Activated CD8-positive, alpha-beta memory T cell treated with anti-CD3 and anti-CD28 coated beads, Interleukin-2, amount 10 ng/mL, durations not matched to agents 7 days and 5 days (primary cell): ENCODE data around the gene HSPA12A. TPM values are rescaled to one million over a fixed set of nuclear protein-coding genes. Genes with fewer than 3 reads are reported as not detected.

Source experiments
- ATAC-seq: fragments of 150-1000 bp; cut with Tn5 transposase; one replicate; pipeline ENCODE4 v1.10.0; 2021; ENCODE audit warnings: moderate library complexity
- CTCF ChIA-PET: fragments of 350-600 bp; sonication (Branson Sonifier 250); formaldehyde crosslinking; loops from one replicate; lab custom pipeline; 2021; ENCODE audit warnings: antibody characterized with exemption; lab: Charles Lee
- DNase-seq: peaks from one replicate; pipeline ENCODE4 v3.0.0-alpha.2; 2020
- H3K27ac Mint-ChIP-seq: one replicate; pipeline ENCODE4 v1.8.0; 2021; ENCODE audit warnings: mild to moderate bottlenecking, mixed read lengths
- H3K27me3 Mint-ChIP-seq: one replicate; pipeline ENCODE4 v1.8.0; 2021; ENCODE audit warnings: mixed read lengths
- H3K36me3 Mint-ChIP-seq: one replicate; pipeline ENCODE4 v1.8.0; 2021; ENCODE audit warnings: mild to moderate bottlenecking, mixed read lengths
- H3K4me1 Mint-ChIP-seq: one replicate; pipeline ENCODE4 v1.8.0; 2021; ENCODE audit warnings: mixed read lengths
- H3K4me3 Mint-ChIP-seq: one replicate; pipeline ENCODE4 v1.8.0; 2021; ENCODE audit warnings: mild to moderate bottlenecking, moderate library complexity, mixed read lengths
- H3K9me3 Mint-ChIP-seq: one replicate; pipeline ENCODE4 v1.8.0; 2022; ENCODE audit warnings: low read depth, mixed read lengths
- total RNA-seq, 2 experiments: library from RNA; stranded (reverse); gene quantifications; one replicate each; pipeline ENCODE4 v1.2.3, GENCODE V29; 2021

The HSPA12A gene
- total RNA-seq, 2 experiments from 2014 or later: not detected

- H3K36me3 Mint-ChIP-seq: no peaks in the 10 kb centered on the region
- DNase-seq: no peak
- H3K4me3 Mint-ChIP-seq: no peak overlapping the region
- H3K9me3 Mint-ChIP-seq: no peaks in the 10 kb centered on the region
- H3K27ac Mint-ChIP-seq: no peak overlapping the region
- H3K27me3 Mint-ChIP-seq: peaks cover 10% of the 10 kb centered on the region
- CTCF ChIA-PET: no interaction called here
- H3K4me1 Mint-ChIP-seq: no peaks in the 10 kb centered on the region
- no peak for ATAC-seq
Observed at GRCh38 chr10:116766837-116767634, 24.7 kb upstream of the HSPA12A start.

GRCh38 chr10:116766241-116766827 is 24.0 kb upstream of the HSPA12A start:
- CTCF ChIA-PET: no interaction called here
- H3K4me1 Mint-ChIP-seq: no peaks in the 10 kb centered on the region
- H3K4me3 Mint-ChIP-seq: no peak overlapping the region
- ATAC-seq: no peak
- no peaks in the 10 kb centered on the region for H3K9me3 Mint-ChIP-seq
- H3K27me3 Mint-ChIP-seq: peaks cover 10% of the 10 kb centered on the region
- no peaks in the 10 kb centered on the region for H3K36me3 Mint-ChIP-seq
- DNase-seq: no peak
- no peak overlapping the region for H3K27ac Mint-ChIP-seq

GRCh38 chr10:116765648-116766081 is 23.3 kb upstream of the HSPA12A start:
- Mint-ChIP-seq H3K9me3 (no peaks in the 10 kb centered on the region), H3K27me3 (peaks cover 10% of the 10 kb centered on the region), H3K4me1 (no peaks in the 10 kb centered on the region), H3K4me3 (no peak overlapping the region), H3K27ac (no peak overlapping the region), H3K36me3 (no peaks in the 10 kb centered on the region)
- CTCF ChIA-PET: no interaction called here
- DNase-seq (no peak), ATAC-seq (no peak)

- Mint-ChIP-seq H3K36me3 (no peaks in the 10 kb centered on the region), H3K27ac (no peak overlapping the region), H3K4me3 (no peak overlapping the region), H3K27me3 (peaks cover 13% of the 10 kb centered on the region), H3K9me3 (no peaks in the 10 kb centered on the region), H3K4me1 (no peaks in the 10 kb centered on the region)
- ATAC-seq: no peak
- CTCF ChIA-PET: no interaction called here
- DNase-seq: no peak
Observed at GRCh38 chr10:116764979-116765378, 22.6 kb upstream of the HSPA12A start.

- Mint-ChIP-seq H3K4me3 (no peak overlapping the region), H3K9me3 (no peaks in the 10 kb centered on the region), H3K27me3 (peaks cover 13% of the 10 kb centered on the region), H3K36me3 (no peaks in the 10 kb centered on the region), H3K4me1 (no peaks in the 10 kb centered on the region), H3K27ac (no peak overlapping the region)
- no peak for ATAC-seq
- DNase-seq: no peak
- CTCF ChIA-PET: interaction anchor here (0.9 kb wide), 1 partner anchor 25 kb away, joined by 3 read pairs; no protein-coding TSS in a partner anchor
Observed at GRCh38 chr10:116763440-116763839, 21.1 kb upstream of the HSPA12A start.

GRCh38 chr10:116761883-116762282 is 19.5 kb upstream of the HSPA12A start:
- H3K9me3 Mint-ChIP-seq: no peaks in the 10 kb centered on the region
- CTCF ChIA-PET: no interaction called here
- no peak overlapping the region for H3K27ac Mint-ChIP-seq
- no peak overlapping the region for H3K4me3 Mint-ChIP-seq
- H3K27me3 Mint-ChIP-seq: peaks cover 8% of the 10 kb centered on the region
- H3K36me3 Mint-ChIP-seq: no peaks in the 10 kb centered on the region
- H3K4me1 Mint-ChIP-seq: no peaks in the 10 kb centered on the region
- ATAC-seq: no peak
- DNase-seq: no peak

GRCh38 chr10:116760919-116761318 is 18.6 kb upstream of the HSPA12A start:
- Mint-ChIP-seq H3K9me3 (no peaks in the 10 kb centered on the region), H3K27ac (no peak overlapping the region)

GRCh38 chr10:116757246-116757645 is 14.9 kb upstream of the HSPA12A start:
- DNase-seq: no peak
- no peak for ATAC-seq
- H3K27ac Mint-ChIP-seq: no peak overlapping the region
- H3K27me3 Mint-ChIP-seq: peaks cover 3% of the 10 kb centered on the region
- no peaks in the 10 kb centered on the region for H3K4me1 Mint-ChIP-seq
- CTCF ChIA-PET: no interaction called here
- no peaks in the 10 kb centered on the region for H3K36me3 Mint-ChIP-seq
- no peaks in the 10 kb centered on the region for H3K9me3 Mint-ChIP-seq
- no peak overlapping the region for H3K4me3 Mint-ChIP-seq

More at GRCh38 chr10:116760919-116761318, 18.6 kb upstream of the HSPA12A start:
- Mint-ChIP-seq H3K4me3 (no peak overlapping the region), H3K27me3 (peaks cover 5% of the 10 kb centered on the region), H3K4me1 (no peaks in the 10 kb centered on the region), H3K36me3 (no peaks in the 10 kb centered on the region)
- DNase-seq: no peak
- CTCF ChIA-PET: no interaction called here
- no peak for ATAC-seq

- CTCF ChIA-PET: no interaction called here
- DNase-seq: no peak
- H3K9me3 Mint-ChIP-seq: peaks cover 3% of the 10 kb centered on the region
- peaks cover 3% of the 10 kb centered on the region for H3K27me3 Mint-ChIP-seq
- ATAC-seq: no peak
- H3K4me1 Mint-ChIP-seq: no peaks in the 10 kb centered on the region
- no peak overlapping the region for H3K27ac Mint-ChIP-seq
- no peaks in the 10 kb centered on the region for H3K36me3 Mint-ChIP-seq
- no peak overlapping the region for H3K4me3 Mint-ChIP-seq
Observed at GRCh38 chr10:116756277-116756676, 13.9 kb upstream of the HSPA12A start.

- Mint-ChIP-seq H3K27ac (no peak overlapping the region), H3K9me3 (peaks cover 3% of the 10 kb centered on the region), H3K27me3 (no peaks in the 10 kb centered on the region), H3K36me3 (no peaks in the 10 kb centered on the region), H3K4me1 (no peaks in the 10 kb centered on the region), H3K4me3 (no peak overlapping the region)
- no peak for DNase-seq
- no peak for ATAC-seq
- CTCF ChIA-PET: no interaction called here
Observed at GRCh38 chr10:116753759-116754158, 11.4 kb upstream of the HSPA12A start.

GRCh38 chr10:116752969-116753665 is 10.8 kb upstream of the HSPA12A start:
- Mint-ChIP-seq H3K27ac (no peak overlapping the region), H3K9me3 (peaks cover 3% of the 10 kb centered on the region), H3K4me3 (no peak overlapping the region), H3K4me1 (no peaks in the 10 kb centered on the region), H3K27me3 (no peaks in the 10 kb centered on the region), H3K36me3 (no peaks in the 10 kb centered on the region)
- no peak for ATAC-seq
- no peak for DNase-seq
- CTCF ChIA-PET: no interaction called here

- CTCF ChIA-PET: no interaction called here
- no peaks in the 10 kb centered on the region for H3K27me3 Mint-ChIP-seq
- H3K4me1 Mint-ChIP-seq: no peaks in the 10 kb centered on the region
- DNase-seq (no peak), ATAC-seq (no peak)
- H3K9me3 Mint-ChIP-seq: peaks cover 3% of the 10 kb centered on the region
- no peak overlapping the region for H3K4me3 Mint-ChIP-seq
- no peak overlapping the region for H3K27ac Mint-ChIP-seq
- H3K36me3 Mint-ChIP-seq: no peaks in the 10 kb centered on the region
Observed at GRCh38 chr10:116752563-116752962, 10.2 kb upstream of the HSPA12A start.

- ATAC-seq: no peak
- Mint-ChIP-seq H3K9me3 (peaks cover 3% of the 10 kb centered on the region), H3K27ac (no peak overlapping the region), H3K4me3 (no peak overlapping the region), H3K4me1 (no peaks in the 10 kb centered on the region), H3K36me3 (no peaks in the 10 kb centered on the region), H3K27me3 (peaks cover 16% of the 10 kb centered on the region)
- no peak for DNase-seq
- CTCF ChIA-PET: no interaction called here
Observed at GRCh38 chr10:116748471-116748870, 6.1 kb upstream of the HSPA12A start.
